Activated T-cell treated with anti-CD3 and anti-CD28 coated beads for 24 hours (primary cell): ENCODE results near the gene ATG101.
"Not testable (repeated sequence)": the region's sequence is repeated elsewhere in the genome, so short reads cannot be mapped to it uniquely, and the experiment has no call there.

ENCODE experiments used
- DNase-seq: peaks from one replicate; pipeline ENCODE4 v3.0.0-alpha.2; 2020; ENCODE audit warnings: low read depth

ATG101 gene

DNA sequence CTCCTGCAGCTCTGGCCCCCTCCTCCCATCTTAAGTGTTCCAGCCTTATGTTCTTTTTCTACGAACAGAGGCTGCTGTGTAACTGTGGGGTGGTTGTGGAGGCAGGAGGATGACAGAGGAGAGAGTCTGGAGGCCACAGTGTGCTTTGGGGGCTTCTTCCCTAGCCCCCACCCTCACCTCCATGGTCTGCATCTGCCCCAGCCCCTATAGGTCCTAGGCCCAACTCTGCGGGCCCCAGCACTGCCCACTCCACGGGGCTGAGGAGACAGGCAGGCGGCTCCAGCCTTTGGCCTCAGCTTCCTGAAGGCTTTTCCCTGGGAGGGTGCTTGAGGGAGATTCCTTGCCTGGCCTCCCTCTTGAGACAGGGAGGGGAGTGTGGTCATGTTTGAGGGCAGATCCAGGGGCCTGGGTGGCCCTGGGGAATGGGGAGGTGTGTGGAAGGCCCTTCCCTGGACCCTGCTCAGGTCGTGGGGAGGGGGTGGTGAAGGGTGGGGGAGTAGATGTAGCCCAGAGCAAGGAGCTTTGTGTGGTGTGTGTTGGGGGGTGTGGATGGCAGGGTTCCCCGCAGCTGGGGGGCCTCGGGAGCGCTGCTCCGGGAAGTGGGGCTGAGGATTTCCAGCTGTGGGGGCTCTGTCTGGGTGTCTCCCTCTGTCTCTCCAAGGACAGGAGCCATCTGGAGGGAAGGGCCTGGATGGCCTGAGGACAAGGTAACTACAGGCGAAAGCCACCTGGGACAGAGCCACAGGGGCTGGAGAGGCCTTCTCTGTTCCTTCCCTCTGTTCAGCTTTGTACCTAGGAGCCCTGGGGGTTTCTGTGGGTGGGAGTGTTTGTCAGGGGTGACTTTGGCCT lies 10.8 kb downstream of the ATG101 start:
- no peak for DNase-seq

GRCh38 chr12:52081263-52081733 lies 11.5 kb downstream of the ATG101 start:
- DNase-seq, result no peak

- no peak for DNase-seq
These were observed 12.4 kb downstream of the ATG101 start for GRCh38 chr12:52082026-52082668.

- no peak for DNase-seq
These were observed 12.8 kb downstream of the ATG101 start for GRCh38 chr12:52082669-52082987.

DNA sequence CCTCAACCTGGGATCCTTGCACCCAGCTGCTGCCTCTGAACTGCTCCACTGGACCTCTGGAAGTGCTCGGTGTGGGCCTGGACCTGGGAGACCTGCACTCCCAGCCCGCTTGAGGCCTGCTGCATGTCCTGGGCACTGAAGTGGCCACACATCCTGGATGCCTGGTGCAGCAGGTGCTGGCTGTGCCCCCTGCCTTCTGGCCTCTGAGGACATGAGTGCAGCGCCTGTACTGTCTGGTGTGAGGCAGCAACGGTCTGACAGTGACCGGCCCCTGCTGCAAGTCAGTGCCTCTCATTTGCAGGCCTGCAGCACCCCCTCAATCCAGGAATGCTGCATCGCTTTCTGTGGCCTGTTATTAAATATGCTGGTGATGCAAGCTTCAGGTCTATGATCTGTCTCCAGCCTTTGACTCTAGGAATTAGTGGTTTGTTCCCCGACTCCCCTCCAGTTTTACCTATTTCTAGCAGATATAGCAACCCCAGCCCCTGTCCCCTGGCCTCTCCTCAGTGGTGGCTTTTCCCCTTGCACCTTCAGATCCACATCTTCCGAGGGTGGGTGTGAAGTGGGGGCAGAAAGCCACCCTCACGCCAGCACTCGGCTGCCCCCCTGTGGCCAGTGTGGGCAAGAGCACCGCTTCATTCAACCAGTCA lies 13.3 kb downstream of the ATG101 start:
- peak; percentile 56 for DNase-seq

DNA sequence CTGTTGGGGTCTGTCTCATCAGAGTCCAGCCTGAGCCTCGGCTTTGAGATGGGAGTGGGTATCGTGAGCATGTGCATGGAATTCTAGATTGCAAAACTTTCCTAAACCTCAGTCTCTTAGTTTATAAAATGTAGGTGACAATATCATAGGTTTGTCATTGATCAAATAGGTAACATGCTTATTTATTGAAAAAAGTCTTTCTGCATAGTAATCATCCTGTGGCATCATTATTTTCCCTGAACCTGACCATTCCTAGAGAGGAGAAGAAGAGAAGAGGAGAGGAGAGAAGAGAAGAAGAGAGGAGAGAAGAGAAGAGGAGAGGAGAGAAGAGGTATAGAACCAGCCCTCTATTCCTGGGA lies 13.8 kb downstream of the ATG101 start:
- DNase-seq, result no peak

DNA sequence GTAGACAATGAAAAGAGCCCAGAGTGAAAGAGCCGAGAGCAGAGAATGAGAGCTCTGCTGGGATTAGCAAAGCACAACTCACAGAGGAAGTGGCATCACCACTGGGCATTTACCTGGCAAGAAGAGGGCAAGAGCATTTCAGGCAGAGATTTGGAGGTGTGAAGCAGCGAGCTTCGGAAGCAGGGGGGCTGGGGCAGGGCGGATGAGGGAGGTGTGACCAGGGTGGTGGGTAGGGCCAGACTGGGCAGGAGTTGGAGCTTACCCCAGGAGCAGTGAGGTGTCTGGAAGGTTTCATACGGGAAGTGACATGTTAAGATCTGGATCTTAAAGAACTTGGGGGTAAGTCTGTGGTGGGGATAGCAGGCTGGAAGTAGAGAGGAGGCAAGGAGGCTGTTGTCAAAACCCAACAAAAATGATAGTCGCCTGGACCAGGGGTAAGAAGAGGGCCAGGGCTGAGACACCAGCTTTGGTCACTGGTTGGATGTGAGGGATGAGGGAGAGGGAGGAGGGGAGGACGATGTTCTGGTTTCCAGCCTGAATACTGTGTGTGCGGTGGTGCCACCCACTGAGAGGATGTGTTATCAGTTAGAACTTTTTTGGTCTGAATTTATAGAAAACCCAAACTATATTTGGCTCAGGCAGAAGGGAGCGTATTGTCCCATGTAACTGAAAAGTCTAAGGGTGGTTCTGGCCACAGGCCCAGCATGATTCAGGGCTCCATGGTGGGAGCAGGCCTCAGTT lies 14.9 kb downstream of the ATG101 start:
- DNase-seq, result no peak

- no peak for DNase-seq
These were observed 16.0 kb downstream of the ATG101 start for GRCh38 chr12:52085682-52086180.

- DNase-seq, result no peak
These were observed 16.6 kb downstream of the ATG101 start for GRCh38 chr12:52086366-52086765.

- no peak for DNase-seq
These were observed 17.4 kb downstream of the ATG101 start for GRCh38 chr12:52086944-52087835.

GRCh38 chr12:52087961-52088820 lies 18.4 kb downstream of the ATG101 start:
- DNase-seq, result no peak

GRCh38 chr12:52089491-52089890 lies 19.7 kb downstream of the ATG101 start:
- no peak for DNase-seq

GRCh38 chr12:52090291-52090690 lies 20.5 kb downstream of the ATG101 start:
- no peak for DNase-seq

DNA sequence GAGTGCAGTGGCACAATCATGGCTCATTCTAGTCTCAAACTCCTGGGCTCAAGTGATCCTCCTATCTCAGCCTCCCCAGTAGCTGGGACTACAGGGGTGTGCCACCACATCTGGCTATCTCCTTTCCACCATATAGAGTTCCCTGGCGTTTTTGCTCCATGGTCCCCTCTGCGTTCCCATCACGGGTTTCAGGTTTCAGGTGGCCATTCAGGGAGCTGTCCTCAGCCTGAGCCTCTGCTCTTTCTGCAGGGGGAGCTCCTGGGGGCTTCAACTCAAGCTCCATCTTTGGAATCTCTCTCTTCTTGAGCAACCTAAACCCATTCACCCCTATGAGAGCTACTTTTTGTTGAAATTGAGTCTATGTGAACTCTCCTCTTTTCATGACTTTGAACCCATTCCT lies 21.3 kb downstream of the ATG101 start:
- DNase-seq, result no peak

- no peak for DNase-seq
These were observed 22.1 kb downstream of the ATG101 start for GRCh38 chr12:52091869-52092268.

DNA sequence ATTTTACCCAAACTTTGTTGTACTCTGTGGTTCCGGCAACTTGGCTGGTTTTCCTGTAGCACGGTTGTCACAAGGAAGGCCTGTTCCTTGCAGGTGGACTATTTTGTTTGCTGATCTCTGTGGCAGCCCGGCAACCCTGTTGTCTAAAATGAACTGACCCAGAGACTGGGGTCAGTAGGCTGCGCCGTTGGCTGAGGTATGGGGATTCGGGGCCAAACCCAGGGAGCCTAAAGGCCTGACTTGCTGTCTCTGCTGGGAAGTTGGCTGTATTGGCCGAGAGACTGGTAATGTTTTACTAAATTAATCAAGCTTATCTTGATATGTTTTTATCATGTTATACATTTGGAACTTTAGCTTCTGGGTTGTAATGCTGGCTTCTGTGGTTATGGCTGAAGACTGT lies 23.6 kb downstream of the ATG101 start:
- no peak for DNase-seq

DNA sequence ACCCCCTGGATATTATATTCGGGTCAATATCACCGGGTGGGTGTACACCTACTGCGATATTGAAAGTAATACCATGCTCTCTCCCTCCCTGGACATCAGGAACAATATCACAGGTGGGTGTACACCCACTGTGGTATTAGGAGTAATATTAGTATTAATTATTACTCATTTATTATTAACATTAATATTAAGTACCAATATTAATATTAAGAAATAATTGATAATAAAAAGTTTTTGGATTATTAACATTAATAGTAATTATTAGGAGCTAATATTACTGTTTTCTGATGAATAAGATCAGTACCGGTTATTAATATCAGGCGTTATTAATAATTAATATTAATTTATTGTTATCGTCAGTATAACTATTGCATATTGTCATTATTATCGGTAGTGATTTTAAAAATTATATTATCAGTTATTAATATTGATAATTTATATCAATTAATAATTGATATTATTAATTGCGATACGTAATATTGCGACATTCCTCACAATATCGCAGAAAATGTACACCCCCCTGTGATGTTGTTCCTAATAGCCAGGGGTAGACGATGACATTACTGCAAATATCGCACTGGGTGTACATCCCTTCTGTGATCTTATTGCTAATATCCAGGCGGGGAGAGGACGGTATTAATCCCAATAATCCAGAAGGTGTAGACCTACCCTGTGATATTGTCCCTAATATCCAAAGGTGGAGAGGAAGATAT lies 26.7 kb downstream of the ATG101 start:
- DNase-seq, result no peak

DNA sequence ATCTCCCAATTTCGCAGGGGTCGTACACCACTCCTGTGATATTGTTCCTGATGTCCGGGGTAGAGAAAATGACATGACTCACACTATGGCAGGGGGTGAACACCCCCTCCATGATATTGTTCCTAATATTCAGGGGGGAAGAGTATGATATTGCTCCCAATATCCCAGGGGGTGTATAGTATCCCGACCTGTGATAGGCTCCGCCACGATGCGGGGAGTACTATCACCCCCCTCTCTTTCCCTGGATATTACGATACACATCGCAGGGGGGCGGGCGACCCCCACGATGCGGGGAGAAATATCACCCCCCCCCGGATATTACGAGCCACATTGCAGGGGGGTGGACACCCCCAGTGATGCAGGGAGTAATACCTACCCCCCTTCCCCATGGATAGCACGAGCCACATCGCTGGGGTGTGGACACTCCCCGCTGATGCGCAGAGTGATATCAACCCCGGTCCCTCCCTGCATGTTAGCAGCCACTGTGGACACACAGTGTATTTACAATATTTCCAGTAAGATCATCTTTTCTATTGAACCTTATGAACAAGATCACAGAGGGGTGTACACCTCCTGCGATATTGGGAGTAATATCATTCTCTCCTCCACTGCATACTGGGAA lies 27.4 kb downstream of the ATG101 start:
- no peak for DNase-seq

DNA sequence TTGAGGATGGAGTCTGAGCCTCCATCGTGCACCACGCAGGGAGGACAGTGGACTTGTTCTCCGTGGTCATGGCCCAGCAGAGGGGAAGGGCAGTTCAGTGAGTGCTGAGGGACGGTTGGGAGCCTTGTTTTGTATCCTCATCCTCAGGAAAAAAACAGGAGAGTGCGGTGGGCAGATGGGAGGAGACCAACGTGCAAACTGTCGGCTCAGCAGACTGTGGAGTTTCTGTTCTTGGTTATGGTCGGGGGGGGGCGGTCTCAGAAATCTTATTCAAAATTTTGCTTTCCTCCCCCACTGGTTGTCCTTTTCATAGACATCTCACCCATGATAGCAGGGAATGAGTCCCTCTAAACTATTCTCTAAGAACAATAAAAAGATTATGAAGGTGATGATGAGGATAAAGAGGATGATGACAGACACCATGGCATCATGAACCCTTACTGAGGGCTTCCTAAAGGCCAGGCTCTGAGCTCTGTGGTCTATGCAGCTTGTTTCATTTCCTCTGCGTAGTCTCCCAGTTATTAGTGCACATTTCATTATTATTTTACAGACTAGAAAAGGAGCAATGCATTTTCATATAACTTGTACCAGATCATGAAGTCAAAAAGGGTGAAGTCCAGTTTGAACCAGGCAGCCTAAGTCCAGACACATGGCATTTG lies 34.8 kb downstream of the ATG101 start:
- DNase-seq, result not testable (repeated sequence)
